Gastroesophageal sphincter (tissue), 3 donors: Measurements from ENCODE around the gene CABP2.

Source experiments
- CTCF ChIP-seq, 4 experiments: fragments of 200-600 bp in 2 of 4; fragments of 450-650 bp in 2 of 4; sonication (generic) in 1 of 4; IDR thresholded peaks; one replicate each; pipeline ENCODE4 v1.5.1; 2017 to 2019; ENCODE audit warnings: antibody characterized with exemption in 4 of 4, mild to moderate bottlenecking in 2 of 4, moderate library complexity in 2 of 4
- EP300 ChIP-seq: sonication (generic); formaldehyde crosslinking; IDR thresholded peaks from one replicate; pipeline ENCODE4 v1.6.1; 2017; ENCODE audit warnings: antibody characterized with exemption, mild to moderate bottlenecking
- POLR2A ChIP-seq, 2 donors: fragments of 450-650 bp; IDR thresholded peaks; one replicate each; pipeline ENCODE4 v1.6.1; 2017; ENCODE audit warnings: antibody characterized with exemption in 2 of 2, mild to moderate bottlenecking in 2 of 2, moderate library complexity in 1 of 2
- POLR2AphosphoS5 ChIP-seq: sonication (generic); formaldehyde crosslinking; IDR thresholded peaks from one replicate; pipeline ENCODE4 v1.6.1; 2017; ENCODE audit warnings: antibody characterized with exemption

DNA sequence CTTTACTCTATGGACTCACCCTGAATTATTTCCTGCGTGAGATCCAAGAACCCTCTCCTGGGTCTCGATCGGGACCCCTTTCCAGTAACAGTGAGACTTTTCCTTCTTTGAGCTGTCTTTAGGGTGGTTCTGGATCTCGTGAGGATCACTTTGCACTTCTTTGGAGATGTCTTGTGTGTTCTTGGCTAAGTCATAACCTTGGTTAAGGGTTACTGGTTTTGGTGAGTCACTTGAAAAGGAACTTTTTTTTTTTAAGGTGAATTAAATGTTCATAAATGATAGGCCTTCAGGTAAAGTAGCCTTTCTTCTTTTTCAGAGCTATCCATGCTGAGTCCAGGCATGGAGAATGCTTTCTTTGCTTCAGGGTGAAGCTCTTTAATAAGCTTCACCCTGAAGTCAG is 41.0 kb upstream of the CABP2 start:
- TF ChIP-seq POLR2AphosphoS5 (no peak), CTCF (IDR thresholded peaks at IDR 0.05) (no peak), POLR2A (IDR thresholded peaks at IDR 0.05) (no peak), EP300 (no peak)
